HG03045 (cell line): ENCODE data around the gene XYLT2.
A peak's percentile ranks its signal among the peaks of the same experiment; 100 is the strongest.

Source experiments
- ATAC-seq: cut with Tn5 transposase; IDR thresholded peaks from one replicate; pipeline ENCODE4 v1.9.1; 2021; ENCODE audit warnings: mild to moderate bottlenecking, moderate library complexity; ENCODE audit not compliant: unreplicated experiment

Gene XYLT2

GRCh38 chr17:50363217-50364060 lies 17.5 kb downstream of the XYLT2 start:
- no peak for ATAC-seq

- no peak for ATAC-seq
Observed at GRCh38 chr17:50364061-50364458, 18.1 kb downstream of the XYLT2 start.

- ATAC-seq, result no peak
Observed at GRCh38 chr17:50364715-50365114, 18.8 kb downstream of the XYLT2 start.

- no peak for ATAC-seq
Observed at GRCh38 chr17:50365165-50365564, 19.2 kb downstream of the XYLT2 start.

GRCh38 chr17:50365649-50366393 lies 19.9 kb downstream of the XYLT2 start:
- no peak for ATAC-seq

- ATAC-seq, result no peak
Observed at GRCh38 chr17:50367401-50367800, 21.5 kb downstream of the XYLT2 start.

GRCh38 chr17:50370052-50370451 lies 24.1 kb downstream of the XYLT2 start:
- ATAC-seq, result no peak

- no peak for ATAC-seq
Observed at GRCh38 chr17:50371526-50371925, 25.6 kb downstream of the XYLT2 start.

GRCh38 chr17:50372222-50372757 lies 26.4 kb downstream of the XYLT2 start:
- ATAC-seq, result no peak

- ATAC-seq, result peak; percentile 89
Observed at GRCh38 chr17:50372758-50373556, 27.0 kb downstream of the XYLT2 start, which contains the start of the genes EME1 and MRPL27. TSS of gene EME1 (plus strand) at chr17:50373229. CDS start at chr17:50375209, 1,980 bp downstream. TSS of gene MRPL27 (minus strand) at chr17:50373184. CDS start at chr17:50373170, 14 bp downstream.

GRCh38 chr17:50373705-50374104 lies 27.8 kb downstream of the XYLT2 start:
- no peak for ATAC-seq

GRCh38 chr17:50375858-50376538 lies 30.1 kb downstream of the XYLT2 start:
- ATAC-seq, result no peak

- ATAC-seq, result no peak
Observed at GRCh38 chr17:50379351-50380132, 33.6 kb downstream of the XYLT2 start.

- ATAC-seq, result no peak
Observed at GRCh38 chr17:50380369-50381259, 34.7 kb downstream of the XYLT2 start.

GRCh38 chr17:50381260-50381815 lies 35.4 kb downstream of the XYLT2 start:
- ATAC-seq, result no peak

GRCh38 chr17:50381920-50382319 lies 36.0 kb downstream of the XYLT2 start:
- no peak for ATAC-seq

GRCh38 chr17:50382931-50383330 lies 37.0 kb downstream of the XYLT2 start:
- ATAC-seq, result no peak

GRCh38 chr17:50386510-50386909 lies 40.6 kb downstream of the XYLT2 start:
- ATAC-seq, result no peak
